Transverse colon (tissue), 4 donors: ENCODE data around the gene TBC1D2B. TPM values are rescaled to one million over a fixed set of nuclear protein-coding genes. Genes with fewer than 3 reads are reported as not detected.

ENCODE experiments used
- DNase-seq: peaks from one replicate; pipeline ENCODE4 v3.0.0-alpha.2; 2019
- H3K27ac ChIP-seq, 4 donors: fragments of 200-600 bp; sonication (generic); 2 replicates each; pipeline ENCODE4 v1.5.1; 2016 to 2018; ENCODE audit warnings: inconsistent platforms in 4 of 4
- H3K27me3 ChIP-seq: fragments of 200-600 bp; sonication (generic); 2 replicates; pipeline ENCODE4 v1.5.1; 2017; ENCODE audit warnings: inconsistent platforms
- H3K36me3 ChIP-seq, 4 donors: fragments of 200-600 bp; sonication (generic); 2 replicates each; pipeline ENCODE4 v1.5.1; 2017 to 2019; ENCODE audit warnings: inconsistent platforms in 4 of 4
- H3K4me1 ChIP-seq, 4 donors: fragments of 200-600 bp; sonication (generic); 2 replicates each; pipeline ENCODE4 v1.5.1; 2017 to 2020; ENCODE audit warnings: inconsistent platforms in 4 of 4
- H3K4me3 ChIP-seq, 4 donors: fragments of 200-600 bp; sonication (generic); 1 replicate in 1 of 4; 2 replicates in 3 of 4; pipeline versions ENCODE4 v1.5.1 to v1.6.1; 2017 to 2019; ENCODE audit warnings: inconsistent platforms in 4 of 4
- H3K9me3 ChIP-seq, 2 donors: fragments of 200-600 bp; sonication (generic); 2 replicates each; pipeline ENCODE4 v1.5.1; 2017 to 2019; ENCODE audit warnings: inconsistent platforms in 2 of 2
- CTCF ChIP-seq, 5 experiments: fragments of 200-600 bp in 3 of 5; fragments of 450-650 bp in 2 of 5; sonication (generic) in 3 of 5; IDR thresholded peaks; 1 replicate in 2 of 5; 2 replicates in 3 of 5; pipeline ENCODE4 v1.5.1; 2016 to 2017; ENCODE audit warnings: antibody characterized with exemption in 5 of 5, inconsistent platforms in 3 of 5, mild to moderate bottlenecking in 2 of 5, moderate library complexity in 1 of 5
- EP300 ChIP-seq: sonication (generic); formaldehyde crosslinking; IDR thresholded peaks from one replicate; pipeline ENCODE4 v1.6.1; 2017; ENCODE audit warnings: antibody characterized with exemption, low read depth
- POLR2A ChIP-seq: fragments of 450-650 bp; IDR thresholded peaks from one replicate; pipeline ENCODE4 v1.6.1; 2016; ENCODE audit warnings: antibody characterized with exemption, mild to moderate bottlenecking, moderate library complexity
- POLR2AphosphoS5 ChIP-seq, 3 donors: sonication (generic); formaldehyde crosslinking; IDR thresholded peaks; one replicate each; pipeline ENCODE4 v1.6.1; 2016; ENCODE audit warnings: antibody characterized with exemption in 3 of 3
- WGBS, 2 donors: methylation state at CpG; one replicate each; pipeline ENCODE4 v1.1.5; 2018; ENCODE audit warnings: low coverage in 1 of 2; 5-methylcytosine and 5-hydroxymethylcytosine counted together
- in situ Hi-C, 4 donors: fragments of 200-750 bp; cut with MboI; loops; one replicate each; pipeline versions ENCODE4 v1.15.0 to v1.15.1; 2017; ENCODE audit warnings: low sequenced_read_pairs in 3 of 4, low pct_ligation_motif_present in 1 of 4, low pct_unique_long_range_greater_than_20kb in 1 of 4
- intact Hi-C: fragments of 100-400 bp; cut with DNase I; formaldehyde crosslinking; loops from one replicate; pipeline ENCODE4 v1.15.1; 2023; ENCODE audit warnings: low total_unique reads
- total RNA-seq, 4 donors: library from RNA; depleted of rRNA; stranded (reverse); fragments of >200 nt; gene quantifications; one replicate each; pipeline ENCODE4 v1.1.0, GENCODE V29; 2016

Gene TBC1D2B
- total RNA-seq, 4 donors from 2014 or later: 40.4 to 62.6 (median 53.8) TPM

- DNase-seq: peak; percentile 88
- Histone ChIP-seq H3K36me3 (no peaks in the 10 kb centered on the region), H3K9me3 (no peaks in the 10 kb centered on the region), H3K27ac (no peak overlapping the region), H3K4me1 (peaks cover 0 to 8% (median 4%) of the 10 kb centered on the region in 4 donors), H3K27me3 (no peaks in the 10 kb centered on the region), H3K4me3 (no peak overlapping the region)
- intact Hi-C loops: loop anchor here (5.0 kb wide), 2 partner anchors 106 to 141 kb away; no protein-coding TSS in a partner anchor
- peak; percentile 91 to 98 (median 97) for TF ChIP-seq CTCF (IDR thresholded peaks at IDR 0.05)
- TF ChIP-seq POLR2A: no peak
- 37% methylated on average over 11 of the region's 11 CpGs; no CpG with 5 or more reads in 1 of the 2 donors for WGBS, 2 donors
- in situ Hi-C loops: loop anchor here (5.0 to 25.0 kb wide), 5 partner anchors 104 to 146 kb away; partner anchors contain the start of gene ACSBG1 (in 1 of the 4)
Measured at GRCh38 chr15:78108300-78109084, 31.0 kb upstream of the TBC1D2B start.

GRCh38 chr15:78107471-78107870, 30.0 kb upstream of the TBC1D2B start:
- Histone ChIP-seq H3K36me3 (no peaks in the 10 kb centered on the region), H3K9me3 (no peaks in the 10 kb centered on the region), H3K4me1 (peaks cover 0 to 16% (median 3%) of the 10 kb centered on the region in 4 donors), H3K27ac (no peak overlapping the region), H3K4me3 (no peak overlapping the region), H3K27me3 (no peaks in the 10 kb centered on the region)
- intact Hi-C loops: loop anchor here (5.0 kb wide), 2 partner anchors 105 to 140 kb away; no protein-coding TSS in a partner anchor
- TF ChIP-seq EP300 (no peak), POLR2A (no peak)
- in situ Hi-C loops: loop anchor here (5.0 to 25.0 kb wide), 5 partner anchors 103 to 145 kb away; partner anchors contain the start of gene ACSBG1 (in 1 of the 4)
- DNase-seq: peak; percentile 6
- 40 to 89% methylated on average over 1 to 8 of the region's 8 CpGs for WGBS, 2 donors

GRCh38 chr15:78105476-78106241, 28.1 kb upstream of the TBC1D2B start:
- intact Hi-C loops (loop anchor here (5.0 kb wide), 2 partner anchors 103 to 138 kb away; no protein-coding TSS in a partner anchor), in situ Hi-C loops (loop anchor here (5.0 to 25.0 kb wide), 5 partner anchors 101 to 143 kb away; partner anchors contain the start of gene ACSBG1 (in 1 of the 4))

More at GRCh38 chr15:78105476-78106241, 28.1 kb upstream of the TBC1D2B start:
- Histone ChIP-seq H3K9me3 (no peaks in the 10 kb centered on the region), H3K4me1 (peaks cover 0 to 16% (median 3%) of the 10 kb centered on the region in 4 donors), H3K27me3 (no peaks in the 10 kb centered on the region), H3K27ac (no peak overlapping the region), H3K4me3 (no peak overlapping the region), H3K36me3 (no peaks in the 10 kb centered on the region)
- DNase-seq: peak; percentile 7
- 89% methylated on average over 16 of the region's 16 CpGs; no CpG with 5 or more reads in 1 of the 2 donors for WGBS, 2 donors
- TF ChIP-seq POLR2A (no peak), EP300 (no peak), POLR2AphosphoS5 (IDR thresholded peaks at IDR 0.05) (no peak), CTCF (IDR thresholded peaks at IDR 0.05) (no peak)
